ENCODE data around the gene CBFA2T3.

CBFA2T3 gene

GRCh38 chr16:88828711-88829110 is 148.3 kb downstream of the CBFA2T3 start:
- H3K27ac ChIP-seq (ENCODE audit: low read depth, low read length), result no peak overlapping the region
- H3K4me1 ChIP-seq (ENCODE audit: control insufficient read depth, insufficient read depth, low read length, unreplicated experiment), result no peaks in the 10 kb centered on the region
- H3K36me3 ChIP-seq (ENCODE audit: insufficient read depth, low read length), result no peaks in the 10 kb centered on the region
- H3K79me2 ChIP-seq (ENCODE audit: control insufficient read depth, insufficient read depth, low read length, unreplicated experiment), result no peaks in the 10 kb centered on the region
- no peak overlapping the region for H2AFZ ChIP-seq (ENCODE audit: low read length, unreplicated experiment)
- H3K27me3 ChIP-seq (ENCODE audit: insufficient read depth, low read length), result no peaks in the 10 kb centered on the region
- no peak overlapping the region for H3K4me3 ChIP-seq (ENCODE audit: low read depth, low read length)

DNA sequence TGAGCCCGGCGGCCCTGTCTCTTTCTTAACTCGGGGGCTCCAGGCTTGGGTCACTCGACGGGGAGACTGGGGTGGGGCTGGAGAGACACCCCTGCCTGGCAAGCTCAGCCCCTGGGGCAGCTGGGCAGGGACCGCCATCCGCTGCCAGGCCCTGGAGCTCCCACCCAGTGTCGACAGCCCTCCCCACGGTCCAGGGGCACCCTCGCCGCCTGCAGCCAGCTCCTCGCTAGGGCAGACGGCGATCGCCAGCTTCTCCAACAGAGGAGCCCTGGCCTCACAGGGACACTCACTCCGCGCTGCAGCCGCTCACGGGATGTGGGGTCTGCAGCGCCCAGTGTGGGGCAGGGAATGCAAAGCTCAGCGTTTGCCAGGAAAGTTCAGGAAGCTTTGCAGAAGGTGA is 149.3 kb downstream of the CBFA2T3 start:
- H3K36me3 ChIP-seq (ENCODE audit: insufficient read depth, low read length), result no peaks in the 10 kb centered on the region
- H2AFZ ChIP-seq (ENCODE audit: low read length, unreplicated experiment), result no peak overlapping the region
- H3K79me2 ChIP-seq (ENCODE audit: control insufficient read depth, insufficient read depth, low read length, unreplicated experiment), result no peaks in the 10 kb centered on the region
- H3K4me3 ChIP-seq (ENCODE audit: low read depth, low read length), result no peak overlapping the region
- no peaks in the 10 kb centered on the region for H3K27me3 ChIP-seq (ENCODE audit: insufficient read depth, low read length)
- H3K27ac ChIP-seq (ENCODE audit: low read depth, low read length), result no peak overlapping the region
- H3K4me1 ChIP-seq (ENCODE audit: control insufficient read depth, insufficient read depth, low read length, unreplicated experiment), result no peaks in the 10 kb centered on the region

DNA sequence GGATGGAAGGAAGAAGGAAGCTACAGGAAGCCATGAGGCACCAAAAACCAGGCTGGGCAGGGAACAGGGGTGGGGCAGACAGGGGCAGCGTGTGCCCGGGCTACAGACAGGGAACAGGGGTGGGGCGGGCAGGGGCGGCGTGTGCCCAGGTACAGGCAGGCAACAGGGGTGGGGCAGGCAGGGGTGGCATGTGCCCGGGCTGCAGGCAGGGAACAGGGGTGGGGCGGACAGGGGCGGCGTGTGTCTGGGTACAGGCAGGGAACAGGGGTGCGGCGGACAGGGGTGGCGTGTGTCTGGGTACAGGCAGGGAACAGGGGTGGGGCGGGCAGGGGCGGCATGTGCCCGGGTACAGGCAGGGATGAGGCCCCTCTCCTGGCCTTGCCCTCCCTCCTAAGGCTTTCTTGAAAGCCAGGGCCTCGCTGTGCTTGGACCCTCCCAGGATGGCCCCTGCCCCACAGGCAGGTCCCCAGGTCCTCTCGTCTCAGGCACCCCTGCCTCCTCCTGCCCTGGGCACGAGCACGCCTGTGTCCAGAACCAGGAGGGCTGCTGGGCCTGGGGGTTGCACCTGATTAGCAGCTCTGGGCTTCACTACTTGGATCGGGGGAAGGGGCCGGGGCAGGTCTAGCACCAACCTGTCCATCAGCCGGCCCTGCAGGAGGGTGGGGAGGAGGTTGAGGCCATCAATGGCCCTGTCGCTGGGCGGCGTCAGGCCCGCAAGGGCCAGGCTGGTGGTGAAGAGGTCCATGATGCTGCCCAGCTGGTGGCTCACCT is 150.8 kb downstream of the CBFA2T3 start:
- no peaks in the 10 kb centered on the region for H3K27me3 ChIP-seq (ENCODE audit: insufficient read depth, low read length)
- H3K4me1 ChIP-seq (ENCODE audit: control insufficient read depth, insufficient read depth, low read length, unreplicated experiment), result no peaks in the 10 kb centered on the region
- no peak overlapping the region for H3K4me3 ChIP-seq (ENCODE audit: low read depth, low read length)
- no peak overlapping the region for H3K27ac ChIP-seq (ENCODE audit: low read depth, low read length)
- H2AFZ ChIP-seq (ENCODE audit: low read length, unreplicated experiment), result no peak overlapping the region
- H3K79me2 ChIP-seq (ENCODE audit: control insufficient read depth, insufficient read depth, low read length, unreplicated experiment), result no peaks in the 10 kb centered on the region
- no peaks in the 10 kb centered on the region for H3K36me3 ChIP-seq (ENCODE audit: insufficient read depth, low read length)

GRCh38 chr16:88825146-88825545 is 151.9 kb downstream of the CBFA2T3 start:
- no peak overlapping the region for H2AFZ ChIP-seq (ENCODE audit: low read length, unreplicated experiment)
- no peaks in the 10 kb centered on the region for H3K27me3 ChIP-seq (ENCODE audit: insufficient read depth, low read length)
- no peaks in the 10 kb centered on the region for H3K4me1 ChIP-seq (ENCODE audit: control insufficient read depth, insufficient read depth, low read length, unreplicated experiment)
- H3K27ac ChIP-seq (ENCODE audit: low read depth, low read length), result no peak overlapping the region
- H3K36me3 ChIP-seq (ENCODE audit: insufficient read depth, low read length), result no peaks in the 10 kb centered on the region
- H3K4me3 ChIP-seq (ENCODE audit: low read depth, low read length), result no peak overlapping the region
- H3K79me2 ChIP-seq (ENCODE audit: control insufficient read depth, insufficient read depth, low read length, unreplicated experiment), result no peaks in the 10 kb centered on the region

Measured in ACC112 (cell line).